Large intestine (tissue), 3 donors: ENCODE measurements around the gene DAPP1. TPM values are rescaled to one million over a fixed set of nuclear protein-coding genes. Genes with fewer than 3 reads are reported as not detected.

ENCODE experiments used
- DNase-seq, 2 donors: peaks; one replicate each; pipeline versions ENCODE4 v3.0.0 to v3.0.0-alpha.2; 2013
- H3K27ac ChIP-seq: one replicate; pipeline ENCODE4 v1.5.1; 2013; ENCODE audit warnings: low read length
- H3K27me3 ChIP-seq: 2 replicates; pipeline ENCODE4 v1.6.1; 2013; ENCODE audit warnings: low read length; ENCODE audit not compliant: control insufficient read depth, insufficient read depth
- H3K36me3 ChIP-seq: 2 replicates; pipeline ENCODE4 v1.6.1; 2013; ENCODE audit warnings: low read length; ENCODE audit not compliant: control insufficient read depth, insufficient read depth
- H3K4me1 ChIP-seq: one replicate; pipeline ENCODE4 v1.6.1; 2013; ENCODE audit warnings: low read length; ENCODE audit not compliant: control insufficient read depth, insufficient read depth
- H3K4me3 ChIP-seq: one replicate; pipeline ENCODE4 v1.5.1; 2013; ENCODE audit warnings: low read length
- H3K9me3 ChIP-seq: one replicate; pipeline ENCODE4 v1.6.1; 2013; ENCODE audit warnings: mild to moderate bottlenecking, low read depth, low read length, moderate library complexity; ENCODE audit not compliant: control insufficient read depth
- WGBS: methylation state at CpG from one replicate; pipeline ENCODE4 v1.1.5; 2013; ENCODE audit warnings: low lambda C conversion rate; ENCODE audit not compliant: insufficient coverage; 5-methylcytosine and 5-hydroxymethylcytosine counted together
- polyA plus RNA-seq: library from polyadenylated mRNA; unstranded; fragments of 120-200 nt; gene quantifications from one replicate; pipeline ENCODE4 v1.2.1, GENCODE V29; 2013

The DAPP1 gene
- polyA plus RNA-seq, 1 donor = 2.2 TPM

DNA sequence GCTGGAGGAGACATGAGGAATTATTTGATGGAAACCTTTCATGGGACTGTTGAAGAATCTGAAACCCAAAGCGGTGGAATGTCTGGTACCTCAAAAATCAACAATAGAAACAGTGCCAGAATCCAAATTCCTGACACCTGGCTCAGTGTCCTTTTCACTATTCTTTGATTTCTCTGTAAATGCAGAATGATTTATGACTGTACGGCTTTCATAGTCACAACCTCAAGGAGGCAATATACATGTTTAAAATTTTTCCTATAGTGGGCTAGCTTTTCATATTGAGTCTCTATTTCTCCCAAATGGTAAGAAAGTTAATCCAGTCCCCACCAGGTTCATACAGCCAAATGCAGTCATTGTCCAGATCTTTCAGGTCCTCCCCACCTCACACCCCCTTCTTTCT lies 19.3 kb downstream of the DAPP1 start:
- no peaks in the 10 kb centered on the region for H3K36me3 ChIP-seq
- no peak overlapping the region for H3K27ac ChIP-seq
- H3K27me3 ChIP-seq = no peaks in the 10 kb centered on the region
- no peak overlapping the region for H3K4me3 ChIP-seq
- 100% methylated on average over 1 of the region's 2 CpGs for WGBS
- no peak for DNase-seq
- no peaks in the 10 kb centered on the region for H3K9me3 ChIP-seq
- no peaks in the 10 kb centered on the region for H3K4me1 ChIP-seq

DNA sequence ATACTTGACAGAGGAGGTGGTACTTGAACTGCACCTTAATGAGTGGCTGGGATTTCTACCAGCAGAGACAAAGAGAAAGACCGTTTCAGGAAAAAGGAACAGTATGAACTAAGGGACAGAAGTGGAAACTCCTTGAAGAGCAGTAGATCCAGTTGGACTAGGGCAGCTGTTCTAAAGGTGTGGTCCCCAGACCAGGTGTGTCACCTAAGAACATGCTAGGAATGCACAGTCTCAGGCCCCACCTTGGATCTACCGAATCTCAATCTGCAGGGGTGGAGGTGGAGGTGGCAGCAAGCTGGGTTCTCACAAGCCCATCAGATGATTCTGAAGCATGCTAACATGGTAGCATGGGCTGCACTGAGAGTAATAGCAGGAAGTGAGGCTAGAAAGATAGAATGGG lies 22.3 kb downstream of the DAPP1 start:
- no peaks in the 10 kb centered on the region for H3K9me3 ChIP-seq
- H3K27me3 ChIP-seq = no peaks in the 10 kb centered on the region
- no peaks in the 10 kb centered on the region for H3K4me1 ChIP-seq
- H3K36me3 ChIP-seq = no peaks in the 10 kb centered on the region
- DNase-seq = no peak
- no peak overlapping the region for H3K4me3 ChIP-seq
- no peak overlapping the region for H3K27ac ChIP-seq
- WGBS = no CpG with 5 or more reads among the region's 2 CpGs

DNA sequence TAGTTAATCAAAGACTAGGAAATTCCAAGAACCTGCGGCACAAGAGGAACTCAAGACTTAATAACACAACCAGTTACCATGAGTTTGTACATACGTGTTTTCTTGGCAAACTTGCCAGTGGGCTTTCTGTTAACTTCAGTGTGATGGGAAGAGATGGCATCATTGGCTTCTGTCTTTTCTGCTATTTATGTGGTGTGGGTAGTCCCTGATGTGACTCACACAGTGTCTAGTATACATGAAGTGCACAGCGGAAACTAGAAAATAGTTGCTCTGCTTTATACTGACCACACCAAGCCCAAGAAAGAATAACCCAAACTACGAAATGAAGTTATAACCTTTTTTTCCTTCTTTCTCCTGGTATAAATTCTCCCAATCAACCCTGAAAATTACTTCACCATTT lies 24.5 kb downstream of the DAPP1 start:
- no peaks in the 10 kb centered on the region for H3K36me3 ChIP-seq
- no peaks in the 10 kb centered on the region for H3K27me3 ChIP-seq
- H3K27ac ChIP-seq = no peak overlapping the region
- no peak overlapping the region for H3K4me3 ChIP-seq
- H3K9me3 ChIP-seq = no peaks in the 10 kb centered on the region
- no peaks in the 10 kb centered on the region for H3K4me1 ChIP-seq
- WGBS = 100% methylated on average over 1 of the region's 4 CpGs
- no peak for DNase-seq

DNA sequence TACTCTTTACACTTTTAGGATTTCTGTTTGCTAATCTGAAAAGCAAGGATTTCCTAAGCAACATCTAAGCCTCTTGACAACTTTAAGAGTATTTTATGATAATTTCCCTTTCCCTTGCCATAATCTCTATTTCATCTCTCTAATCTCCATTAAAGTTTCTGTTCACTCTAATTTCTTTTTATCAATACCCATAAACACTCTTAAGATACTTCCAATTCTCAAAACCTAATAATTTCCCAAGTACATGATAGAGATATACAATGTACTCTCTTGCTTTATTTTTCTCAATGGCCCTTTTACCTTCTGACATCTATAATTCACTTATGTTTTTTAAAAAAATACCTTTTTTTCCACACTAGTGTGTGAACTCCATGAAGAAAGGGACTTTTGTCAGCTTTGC lies 26.8 kb downstream of the DAPP1 start:
- no peak for DNase-seq
- H3K4me3 ChIP-seq = no peak overlapping the region
- H3K36me3 ChIP-seq = no peaks in the 10 kb centered on the region
- H3K27me3 ChIP-seq = no peaks in the 10 kb centered on the region
- no peaks in the 10 kb centered on the region for H3K9me3 ChIP-seq
- no peak overlapping the region for H3K27ac ChIP-seq
- H3K4me1 ChIP-seq = peaks cover 4% of the 10 kb centered on the region

DNA sequence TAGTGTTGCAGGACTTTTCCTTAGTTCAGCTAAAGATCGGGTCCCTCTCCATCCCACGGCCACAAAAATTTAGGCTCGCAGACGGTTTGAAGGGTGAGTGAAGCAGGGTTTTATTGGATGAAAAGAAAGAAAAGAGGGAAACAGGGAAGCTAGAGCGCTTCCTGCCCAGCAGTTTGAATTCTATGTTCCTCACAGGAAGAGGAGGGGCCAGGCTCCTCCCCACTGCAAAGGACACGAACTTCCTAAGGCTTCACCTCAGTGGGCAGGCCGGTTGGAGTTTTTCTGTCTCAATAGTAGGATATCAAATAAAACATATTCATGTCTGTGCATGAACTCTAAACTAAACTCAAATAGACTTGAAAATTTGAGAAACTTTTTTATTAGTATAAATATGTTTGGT lies 27.4 kb downstream of the DAPP1 start:
- H3K4me1 ChIP-seq = peaks cover 4% of the 10 kb centered on the region
- H3K4me3 ChIP-seq = no peak overlapping the region
- no peaks in the 10 kb centered on the region for H3K36me3 ChIP-seq
- 100% methylated on average over 1 of the region's 7 CpGs for WGBS
- H3K9me3 ChIP-seq = no peaks in the 10 kb centered on the region
- H3K27me3 ChIP-seq = no peaks in the 10 kb centered on the region
- DNase-seq = no peak
- H3K27ac ChIP-seq = no peak overlapping the region

DNA sequence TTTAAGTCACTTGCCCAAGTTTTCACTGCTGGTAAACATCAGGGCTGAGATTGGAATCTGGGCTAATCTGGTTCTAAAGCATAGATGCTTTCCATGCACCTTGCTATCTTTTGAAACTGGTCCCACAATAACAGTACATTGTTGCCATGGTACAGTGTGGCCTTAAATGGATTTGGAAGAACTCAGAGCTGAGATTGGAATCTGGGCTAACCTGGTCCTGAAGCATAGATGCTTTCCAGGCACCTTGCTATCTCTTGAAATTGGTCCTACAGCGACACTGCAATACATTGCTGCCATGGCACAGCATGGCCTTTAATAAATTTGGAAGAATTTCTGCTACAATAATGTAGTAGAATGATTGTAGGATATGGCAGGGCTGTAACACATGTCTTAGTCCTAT lies 28.6 kb downstream of the DAPP1 start:
- peaks cover 4% of the 10 kb centered on the region for H3K4me1 ChIP-seq
- H3K4me3 ChIP-seq = no peak overlapping the region
- no peak overlapping the region for H3K27ac ChIP-seq
- H3K36me3 ChIP-seq = no peaks in the 10 kb centered on the region
- no CpG with 5 or more reads among the region's 1 CpG for WGBS
- no peaks in the 10 kb centered on the region for H3K9me3 ChIP-seq
- DNase-seq = no peak
- no peaks in the 10 kb centered on the region for H3K27me3 ChIP-seq

DNA sequence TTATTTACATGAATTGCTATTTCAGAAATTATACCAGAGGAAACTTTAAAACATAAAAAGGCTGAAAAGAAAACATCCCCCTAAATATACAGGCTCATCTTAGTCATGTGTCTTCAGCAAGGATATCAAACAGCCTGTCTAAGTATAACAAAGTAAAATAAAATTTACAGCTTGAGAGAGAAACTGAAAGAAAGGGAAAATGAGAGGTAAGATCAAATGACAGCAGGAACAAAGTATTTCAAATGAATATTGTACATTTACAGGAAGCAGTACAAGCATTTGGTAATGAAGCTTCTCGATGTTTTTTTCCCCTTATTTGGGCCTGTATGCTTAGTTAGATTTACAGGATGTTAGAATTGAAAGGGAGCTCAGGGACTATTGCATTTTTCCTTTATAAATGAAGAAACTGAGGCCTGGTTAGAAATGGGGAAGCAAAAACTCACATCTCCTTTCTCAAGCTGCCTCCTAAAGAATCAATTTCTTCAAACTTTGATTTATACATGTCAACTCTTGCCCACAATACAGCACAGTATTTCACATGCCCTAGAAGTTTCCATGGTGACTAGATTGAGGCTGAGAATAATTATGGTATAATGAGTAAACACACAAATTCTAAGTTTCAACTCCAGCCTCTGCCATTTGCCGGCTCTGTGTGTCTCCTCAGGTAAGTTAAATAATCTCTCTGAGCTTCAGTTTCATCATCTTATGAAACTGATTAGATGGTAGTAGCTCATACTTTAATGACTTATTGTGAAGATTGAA lies 29.3 kb downstream of the DAPP1 start:
- H3K4me3 ChIP-seq = no peak overlapping the region
- peaks cover 4% of the 10 kb centered on the region for H3K4me1 ChIP-seq
- WGBS = no CpG with 5 or more reads among the region's 2 CpGs
- no peak overlapping the region for H3K27ac ChIP-seq
- no peak for DNase-seq
- no peaks in the 10 kb centered on the region for H3K9me3 ChIP-seq
- H3K36me3 ChIP-seq = no peaks in the 10 kb centered on the region
- H3K27me3 ChIP-seq = no peaks in the 10 kb centered on the region

DNA sequence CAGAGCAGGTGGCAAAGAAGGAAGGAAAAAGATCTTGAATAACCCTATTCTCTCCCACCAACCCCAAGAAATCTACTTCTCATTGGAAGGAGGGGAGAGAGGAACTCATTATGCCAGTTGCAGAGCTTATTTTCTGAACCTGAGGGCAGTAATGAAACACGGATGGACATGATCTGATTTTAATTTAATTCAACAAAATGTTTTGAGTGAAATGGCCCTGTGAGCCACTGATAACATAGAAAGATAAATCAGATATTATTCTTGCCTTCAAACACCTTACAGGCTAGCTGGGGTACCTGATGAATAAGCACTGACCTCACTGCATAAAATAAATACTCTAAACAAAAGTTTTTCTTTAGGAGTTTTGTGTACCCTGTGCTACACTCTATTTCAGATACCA lies 30.3 kb downstream of the DAPP1 start:
- Histone ChIP-seq H3K4me1 (peaks cover 4% of the 10 kb centered on the region), H3K27me3 (no peaks in the 10 kb centered on the region), H3K4me3 (no peak overlapping the region), H3K9me3 (no peaks in the 10 kb centered on the region), H3K27ac (no peak overlapping the region), H3K36me3 (no peaks in the 10 kb centered on the region)
- no peak for DNase-seq
- no CpG with 5 or more reads among the region's 1 CpG for WGBS

DNA sequence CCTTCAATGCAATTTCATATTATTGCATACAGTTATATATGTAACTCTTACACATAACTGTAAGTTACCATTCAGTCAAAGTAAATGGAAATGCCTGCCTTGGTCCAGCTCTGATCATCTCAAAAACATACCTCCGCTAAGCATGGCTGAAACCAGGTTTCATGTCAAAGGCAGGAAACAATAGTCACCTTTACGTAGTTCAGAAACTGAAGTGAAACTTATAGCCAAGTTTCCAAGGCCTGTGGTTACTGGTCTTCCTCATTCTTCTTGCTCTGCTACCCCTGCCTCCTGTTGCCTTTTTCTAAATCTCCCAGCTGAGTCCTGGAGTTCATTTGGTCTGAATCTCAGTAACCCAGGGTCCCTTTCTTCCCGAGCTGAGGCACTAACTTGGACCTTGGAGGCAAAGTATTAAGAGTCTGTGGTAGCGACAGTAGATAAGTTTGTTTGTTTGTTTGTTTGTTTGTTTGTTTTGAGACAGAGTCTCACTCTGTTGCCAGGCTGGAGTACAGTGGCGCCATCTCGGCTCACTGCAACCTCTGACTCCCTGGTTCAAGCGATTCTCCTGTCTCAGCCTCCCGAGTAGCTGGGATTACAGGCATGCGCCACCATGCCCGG lies 30.8 kb downstream of the DAPP1 start:
- no peaks in the 10 kb centered on the region for H3K27me3 ChIP-seq
- WGBS = no CpG with 5 or more reads among the region's 10 CpGs
- peaks cover 4% of the 10 kb centered on the region for H3K4me1 ChIP-seq

GRCh38 chr4:99848591-99849001 lies 32.0 kb downstream of the DAPP1 start:
- Histone ChIP-seq H3K27ac (no peak overlapping the region), H3K4me1 (peaks cover 4% of the 10 kb centered on the region), H3K4me3 (no peak overlapping the region), H3K27me3 (no peaks in the 10 kb centered on the region), H3K36me3 (no peaks in the 10 kb centered on the region), H3K9me3 (no peaks in the 10 kb centered on the region)
- no peak for DNase-seq
- no CpG with 5 or more reads among the region's 4 CpGs for WGBS

More for the DNA sequence above, 30.8 kb downstream of the DAPP1 start:
- no peak overlapping the region for H3K27ac ChIP-seq
- H3K36me3 ChIP-seq = no peaks in the 10 kb centered on the region
- H3K4me3 ChIP-seq = no peak overlapping the region
- no peak for DNase-seq
- H3K9me3 ChIP-seq = no peaks in the 10 kb centered on the region

DNA sequence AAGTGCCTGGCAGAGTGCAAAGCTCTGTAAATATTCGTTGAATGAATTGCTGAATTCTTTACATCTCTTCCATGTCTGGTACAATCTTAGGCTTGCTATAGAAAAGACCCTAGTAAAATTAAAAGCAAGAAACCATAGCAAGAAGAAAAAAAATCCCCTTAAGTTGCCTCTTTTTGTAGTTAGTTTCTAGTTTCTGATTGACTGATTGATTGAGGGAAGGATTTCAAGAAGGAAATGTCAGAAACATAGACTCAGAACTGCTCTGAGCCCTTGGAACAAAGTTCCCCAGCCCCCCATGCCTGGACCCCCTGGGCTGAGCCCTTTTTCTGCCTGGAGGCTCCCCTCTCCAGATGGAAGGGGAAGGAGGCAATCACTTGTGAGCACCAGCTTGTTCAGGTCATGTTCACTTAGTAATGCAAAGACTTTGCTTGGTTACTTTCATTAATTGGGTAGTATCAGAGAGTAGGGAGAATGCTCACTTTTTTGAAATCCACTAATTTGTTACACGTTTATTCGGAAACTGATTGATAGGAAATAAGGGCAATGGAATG lies 35.6 kb downstream of the DAPP1 start:
- DNase-seq = no peak
- Histone ChIP-seq H3K36me3 (no peaks in the 10 kb centered on the region), H3K9me3 (no peaks in the 10 kb centered on the region), H3K4me1 (no peaks in the 10 kb centered on the region), H3K27ac (no peak overlapping the region), H3K4me3 (no peak overlapping the region), H3K27me3 (no peaks in the 10 kb centered on the region)
- WGBS = 100% methylated on average over 2 of the region's 3 CpGs
